A549 (cell line): ENCODE data around the gene ARFRP1.
A peak's percentile ranks its signal among the peaks of the same experiment; 100 is the strongest.

Experiments
- CTCF ChIP-seq: fragments of >200 bp; sonication (Bioruptor Twin); formaldehyde crosslinking; IDR thresholded peaks from 3 replicates; pipeline ENCODE4 v1.5.1; 2016
- HDAC2 ChIP-seq: fragments of 200-600 bp; sonication (generic); IDR thresholded peaks from 2 replicates; pipeline ENCODE4 v1.6.1; 2016
- JUN ChIP-seq, 2 experiments: fragments of >200 bp; sonication (Bioruptor Twin); formaldehyde crosslinking; IDR thresholded peaks; 2 replicates in 1 of 2; 3 replicates in 1 of 2; pipeline ENCODE4 v1.6.1; 2016 to 2017
- NFE2L2 ChIP-seq: fragments of 150-350 bp; conservative IDR thresholded peaks from 2 replicates; pipeline ENCODE4 v1.6.1; 2014; ENCODE audit warnings: low read length
- POLR2A ChIP-seq: IDR thresholded peaks from 2 replicates; pipeline ENCODE4 v1.6.1; 2012; ENCODE audit warnings: mild to moderate bottlenecking, low read length
- REST ChIP-seq: fragments of 200-600 bp; sonication (generic); IDR thresholded peaks from 2 replicates; pipeline ENCODE4 v1.6.1; 2016; ENCODE audit warnings: antibody characterized with exemption, mild to moderate bottlenecking, moderate library complexity
- SMC3 ChIP-seq: fragments of >200 bp; sonication (Bioruptor Twin); formaldehyde crosslinking; IDR thresholded peaks from 3 replicates; pipeline ENCODE4 v1.6.1; 2018; ENCODE audit warnings: inconsistent platforms

GRCh38 chr20:63740627-63741353 lies 33.0 kb upstream of the ARFRP1 start:
- TF ChIP-seq NFE2L2 (no peak), HDAC2 (no peak), SMC3 (0 out of 3 replicates have a peak, but pooled peaks have one; percentile 9), REST (no peak), JUN (IDR thresholded peaks at IDR 0.05) (peak in 1 of 2 experiments; percentile 15; a peak in 1 of 5 replicates), CTCF (no peak), POLR2A (peak; percentile 13; the same call in 1 of the 2 replicates)
